GM21825 (cell line): ENCODE data around the gene KLF14.
"Not testable (repeated sequence)": the region's sequence is repeated elsewhere in the genome, so short reads cannot be mapped to it uniquely, and the experiment has no call there.

Source experiments
- ATAC-seq: cut with Tn5 transposase; IDR thresholded peaks from one replicate; pipeline ENCODE4 v1.9.1; 2021; ENCODE audit warnings: mild to moderate bottlenecking, moderate library complexity; ENCODE audit not compliant: unreplicated experiment

KLF14 gene

DNA sequence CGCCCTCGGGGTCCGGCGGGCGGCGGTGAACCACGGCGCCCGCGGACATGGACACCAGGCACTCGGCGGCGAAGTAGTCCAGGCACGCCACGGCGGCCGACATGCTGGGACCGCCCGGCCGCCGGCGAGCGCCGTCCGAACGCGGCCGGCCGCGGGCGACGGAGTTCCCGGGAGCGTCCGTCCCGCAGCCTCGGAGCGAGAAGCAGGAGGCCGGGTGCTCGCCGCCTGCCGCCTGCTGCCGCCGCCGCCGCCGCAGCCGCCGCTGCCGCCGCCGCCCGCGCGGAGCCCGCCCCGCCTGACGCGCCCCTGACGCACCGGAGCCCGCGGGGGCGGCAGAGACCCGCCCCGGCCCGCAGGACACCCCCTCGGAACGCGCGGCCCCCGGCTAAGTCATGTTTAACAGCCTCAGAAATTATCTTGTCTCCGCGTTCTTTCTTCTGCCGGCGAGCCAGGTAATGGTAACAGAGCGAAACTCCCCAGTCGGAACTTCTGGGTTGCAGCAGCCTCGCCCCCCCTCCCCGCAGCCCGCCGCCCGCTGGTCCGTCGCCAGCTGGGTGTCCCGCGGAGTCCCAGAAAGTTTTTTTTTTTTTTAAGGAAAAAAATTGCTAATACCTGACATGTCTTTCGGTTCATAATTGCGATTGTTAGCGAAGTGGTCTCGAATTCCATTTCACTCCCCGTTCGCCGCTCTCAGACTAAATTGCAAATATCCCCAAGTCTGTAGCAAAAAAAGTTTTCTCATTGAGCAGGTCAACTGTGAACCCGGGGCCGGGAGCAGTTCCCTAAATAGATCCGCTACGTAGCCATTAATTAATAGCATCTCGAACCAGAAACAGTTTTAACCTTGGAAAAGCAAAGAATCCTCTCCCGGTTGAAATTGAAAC, at the start of gene KLF14:
TSS of gene KLF14 (minus strand) at position 277 of the 884 bp plus-strand sequence. CDS start at position 103, 174 bp downstream.
- no peak for ATAC-seq

DNA sequence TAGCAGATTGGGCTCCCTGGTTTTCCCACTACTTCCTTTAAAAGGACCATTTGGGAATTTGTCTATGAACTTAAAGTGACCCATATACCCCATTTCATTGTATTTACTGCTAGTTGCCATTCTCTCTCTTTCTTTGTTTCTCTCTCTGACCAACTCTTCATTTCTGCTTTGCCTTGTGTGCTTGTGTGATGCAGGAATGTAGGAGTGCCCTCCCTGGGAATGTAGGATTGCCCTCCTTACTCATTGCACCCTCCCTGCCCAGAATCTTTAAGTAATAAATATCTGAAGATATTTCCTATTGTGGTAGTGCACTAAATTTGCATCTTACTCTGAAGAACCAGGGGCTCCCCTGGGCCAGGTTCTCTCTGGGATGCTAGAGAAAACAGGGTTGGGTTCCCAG, 47.3 kb upstream of the KLF14 start:
- no peak for ATAC-seq

DNA sequence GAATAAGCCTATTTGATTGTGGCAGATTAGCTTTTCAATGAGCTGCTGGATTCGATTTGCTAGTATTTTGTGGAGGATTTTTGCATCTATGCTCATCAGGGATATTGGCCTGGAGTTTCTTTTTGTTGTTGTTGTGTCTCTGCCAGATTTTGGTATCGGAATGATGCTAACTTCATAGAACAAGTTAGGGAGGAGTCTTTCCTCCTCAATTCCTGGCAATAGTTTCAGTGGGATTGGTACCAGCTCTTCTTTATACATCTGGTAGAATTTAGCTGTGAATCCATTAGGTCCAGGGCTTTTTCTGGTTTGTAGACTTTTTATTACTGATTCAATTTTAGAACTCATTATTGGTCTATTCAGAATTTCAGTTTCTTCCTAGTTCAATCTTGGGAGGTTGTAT, 43.4 kb upstream of the KLF14 start:
- no peak for ATAC-seq

DNA sequence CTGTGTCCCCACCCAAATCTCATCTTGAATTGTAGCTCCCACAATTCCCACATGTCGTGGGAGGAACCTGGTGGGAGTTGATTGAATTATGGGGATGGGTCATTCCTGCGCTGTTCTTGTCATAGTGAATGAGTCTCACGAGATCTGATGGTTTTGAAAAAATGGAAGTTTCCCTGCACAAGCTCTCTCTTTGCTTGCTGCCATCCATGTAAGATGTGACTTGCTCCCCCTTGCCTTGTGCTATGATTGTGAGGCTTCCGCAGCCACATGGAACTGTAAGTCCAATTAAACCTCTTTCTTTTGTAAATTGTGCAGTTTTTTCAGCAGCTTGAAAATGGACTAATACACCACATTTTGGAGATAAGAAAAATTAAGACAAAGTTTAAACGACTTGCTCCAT, 38.4 kb upstream of the KLF14 start:
- not testable (repeated sequence) for ATAC-seq

DNA sequence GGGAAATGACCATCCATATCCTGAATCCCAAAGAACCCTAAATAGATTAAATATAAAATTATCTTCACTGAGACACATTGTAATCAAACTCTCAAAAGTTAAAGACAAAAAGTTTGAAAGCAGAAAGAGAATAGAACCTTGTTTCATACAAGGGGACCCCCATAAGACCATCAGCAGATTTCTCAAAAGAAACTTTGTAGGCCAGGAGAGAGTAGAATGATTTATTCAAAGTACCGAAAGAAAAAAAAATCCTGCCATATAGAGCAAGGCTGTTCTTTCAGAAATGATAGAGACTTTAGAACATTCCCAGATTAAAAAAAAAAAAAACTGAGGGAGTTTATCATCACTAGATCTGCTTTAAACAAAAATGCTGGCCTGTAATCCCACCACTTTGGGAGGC, 34.8 kb upstream of the KLF14 start:
- ATAC-seq, result no peak

DNA sequence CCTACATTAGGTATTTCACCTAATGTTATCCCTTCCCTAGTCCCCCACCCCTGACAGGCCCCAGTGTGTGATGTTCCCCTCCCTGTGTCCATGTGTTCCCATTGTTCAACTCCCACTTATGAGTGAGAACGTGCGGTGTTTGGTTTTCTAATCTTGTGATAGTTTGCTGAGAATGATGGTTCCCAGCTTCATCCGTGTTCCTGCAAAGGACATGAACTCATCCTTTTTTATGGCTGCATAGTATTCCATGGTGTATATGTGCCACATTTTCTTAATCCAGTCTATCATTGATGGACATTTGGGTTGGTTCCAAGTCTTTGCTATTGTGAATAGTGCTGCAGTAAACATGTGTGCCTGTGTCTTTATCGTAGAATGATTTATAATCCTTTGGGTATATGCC, 30.6 kb upstream of the KLF14 start:
- ATAC-seq, result not testable (repeated sequence)

DNA sequence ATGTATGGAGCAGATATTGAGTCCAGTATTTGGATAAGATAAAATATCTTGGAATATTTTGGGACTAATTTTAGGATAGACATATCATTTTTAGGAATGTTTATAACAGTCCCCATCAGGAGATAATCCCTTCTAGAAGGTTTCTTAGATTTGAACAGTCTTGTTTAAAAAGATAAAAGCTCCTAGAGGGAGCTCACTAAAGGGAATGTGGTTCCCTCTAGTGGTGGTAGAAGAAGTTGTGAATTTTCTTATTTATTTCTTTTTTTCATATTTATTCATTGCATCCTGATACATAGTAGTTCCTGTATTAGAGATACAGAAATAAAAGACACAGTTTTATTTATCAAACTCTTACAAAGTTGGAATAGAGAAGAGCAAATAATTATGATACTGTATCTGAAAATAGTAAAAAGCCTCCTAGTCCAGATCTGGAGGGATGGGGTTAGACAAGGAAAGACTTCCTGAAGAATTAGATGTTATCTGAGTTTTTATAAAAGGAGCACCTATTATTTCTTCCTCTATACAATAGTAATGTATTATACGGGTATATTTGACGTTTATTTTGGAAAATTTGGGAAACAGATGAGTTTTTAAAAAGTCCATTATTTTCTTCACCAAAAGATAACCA, 24.5 kb upstream of the KLF14 start:
- no peak for ATAC-seq

DNA sequence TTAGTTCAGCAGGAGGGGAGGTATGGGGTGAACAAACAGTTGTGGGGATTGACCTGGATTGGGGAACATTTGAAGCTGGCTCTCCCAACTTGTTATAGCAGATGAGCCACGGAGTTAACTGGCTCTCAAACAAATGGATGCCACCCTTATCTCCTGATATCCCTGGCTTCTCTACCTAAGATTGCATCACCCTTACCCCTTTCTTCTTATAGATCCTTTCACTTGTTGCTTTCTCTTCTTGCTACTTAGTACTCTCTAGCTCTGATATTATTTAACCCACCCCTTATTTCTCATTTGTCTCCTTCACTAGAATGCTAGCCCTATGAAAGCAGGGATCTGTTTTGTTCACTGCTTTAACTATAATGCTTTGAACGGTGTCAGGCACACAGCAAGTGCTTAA, 22.3 kb upstream of the KLF14 start:
- no peak for ATAC-seq

DNA sequence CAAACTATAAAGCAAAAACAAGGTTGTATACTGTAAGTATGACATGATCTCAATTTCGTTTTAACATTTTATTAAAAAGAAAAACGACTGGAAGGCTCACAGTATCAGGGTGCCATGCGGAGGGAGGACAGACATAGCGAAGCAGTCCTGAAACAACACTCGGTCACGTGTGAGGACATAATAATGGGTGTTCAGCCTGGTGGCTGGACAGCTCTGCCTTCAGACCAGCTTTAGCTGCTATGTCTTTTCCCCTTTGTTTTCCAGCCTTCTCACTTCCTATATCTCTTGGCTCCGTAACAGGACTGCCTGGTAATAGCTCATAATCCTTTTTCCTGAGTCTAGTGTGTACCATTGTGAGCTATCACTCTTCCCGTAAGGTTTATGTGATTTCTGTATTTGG, 18.4 kb upstream of the KLF14 start:
- no peak for ATAC-seq

DNA sequence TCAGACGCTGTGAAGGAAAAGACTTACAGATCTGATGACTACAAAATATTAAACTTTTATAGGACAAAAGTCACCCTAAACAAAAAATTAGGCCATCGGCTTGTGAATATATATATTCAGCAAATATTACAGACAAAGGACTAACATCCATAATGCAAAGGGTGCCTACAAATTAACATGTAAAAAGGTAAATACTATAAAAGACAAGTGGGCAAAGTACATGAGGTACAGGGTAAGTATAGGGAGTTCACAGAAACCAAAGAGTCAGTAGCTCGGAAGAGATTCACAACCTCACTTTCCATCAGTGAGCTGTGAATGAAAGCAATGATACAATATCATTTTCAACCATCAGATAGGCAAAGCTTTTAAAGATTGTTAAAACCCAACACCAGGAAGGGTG, 16.7 kb upstream of the KLF14 start:
- ATAC-seq, result no peak

DNA sequence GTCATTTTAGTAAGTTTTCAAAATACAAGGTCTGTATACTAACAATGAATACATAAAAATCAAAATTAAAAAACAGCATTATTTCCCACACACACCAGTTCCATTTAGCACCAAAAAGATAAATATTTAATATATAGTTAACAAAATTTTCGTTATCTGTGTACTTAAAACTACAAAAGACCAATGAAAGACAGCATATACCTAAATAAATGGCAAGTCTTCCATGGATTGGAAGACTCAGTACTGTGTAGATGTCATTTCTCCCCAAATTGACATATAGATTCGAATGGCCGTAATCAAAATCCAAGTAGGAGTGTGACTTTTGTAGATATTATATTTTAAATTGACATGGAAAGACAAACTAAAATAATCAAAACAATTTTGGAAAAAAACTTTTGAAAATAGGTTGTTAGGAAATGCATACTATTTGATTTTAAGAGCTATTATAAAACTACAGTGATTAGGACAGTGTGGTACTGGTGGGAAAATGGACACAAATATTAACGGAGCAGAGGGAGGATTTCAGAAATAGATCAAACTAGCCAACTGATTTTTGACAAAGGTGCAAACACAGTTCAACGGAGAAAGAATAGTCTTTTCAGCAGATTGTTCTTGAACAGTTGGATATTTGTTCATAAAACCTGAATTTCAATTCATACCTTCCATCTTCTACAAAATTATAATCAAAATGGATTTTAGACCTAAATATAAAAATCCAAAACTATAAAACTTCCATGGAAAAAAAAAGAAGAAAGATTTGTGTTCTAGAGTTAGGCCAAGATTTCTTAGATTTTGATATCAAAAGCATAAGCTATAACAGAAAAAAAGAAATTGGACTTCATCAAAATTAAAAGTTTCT, 14.8 kb upstream of the KLF14 start:
- ATAC-seq, result no peak

DNA sequence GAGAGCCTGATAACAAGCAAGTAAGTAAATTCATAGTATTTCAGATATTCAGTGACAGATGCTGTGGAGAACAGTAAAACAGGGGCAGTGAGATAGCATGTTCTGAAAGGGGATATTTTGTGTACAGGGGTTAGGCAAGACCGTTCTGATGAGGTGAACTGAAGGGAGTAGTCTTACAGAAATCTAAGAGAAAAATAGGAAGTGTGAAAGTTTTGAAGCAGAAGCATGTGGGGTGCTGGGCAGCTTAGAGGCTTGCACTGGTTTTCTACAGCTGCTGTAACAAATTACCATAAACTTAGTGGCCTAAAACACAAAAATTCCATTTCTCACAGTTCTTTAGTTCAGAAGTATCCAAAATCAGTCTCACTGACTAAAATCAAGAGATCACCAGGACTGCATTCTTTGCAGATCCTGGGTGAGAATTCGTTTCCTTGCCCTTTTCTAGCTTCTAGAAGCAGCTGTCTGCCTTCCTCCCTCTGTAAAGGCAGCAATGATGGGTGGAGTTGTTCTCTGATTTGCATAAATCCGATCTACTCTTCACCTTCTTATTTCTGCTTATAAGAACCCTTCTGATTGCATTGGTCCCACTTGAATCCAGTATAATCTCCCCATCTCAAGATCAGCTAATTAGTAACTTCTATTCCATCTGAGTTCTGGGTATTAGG, 7.5 kb upstream of the KLF14 start:
- no peak for ATAC-seq

DNA sequence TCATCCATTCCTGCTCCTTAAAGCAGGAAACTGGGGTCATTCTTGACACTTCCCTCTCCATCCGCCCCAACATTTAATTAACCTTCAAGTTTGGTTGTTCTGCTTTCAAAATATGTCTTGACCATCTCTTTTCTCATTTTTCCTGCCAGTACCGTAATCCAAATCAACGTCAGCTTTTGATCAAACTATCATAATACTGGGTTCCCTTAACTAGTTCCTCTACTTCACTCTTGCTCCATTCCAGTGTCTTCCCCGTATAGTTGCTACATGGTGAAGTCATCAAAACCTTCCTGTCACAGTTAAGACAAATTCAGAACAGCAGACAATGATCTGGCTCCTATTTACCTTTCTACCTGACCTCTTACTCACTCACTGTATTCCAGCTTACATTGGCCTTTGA, 6.6 kb upstream of the KLF14 start:
- ATAC-seq, result no peak

DNA sequence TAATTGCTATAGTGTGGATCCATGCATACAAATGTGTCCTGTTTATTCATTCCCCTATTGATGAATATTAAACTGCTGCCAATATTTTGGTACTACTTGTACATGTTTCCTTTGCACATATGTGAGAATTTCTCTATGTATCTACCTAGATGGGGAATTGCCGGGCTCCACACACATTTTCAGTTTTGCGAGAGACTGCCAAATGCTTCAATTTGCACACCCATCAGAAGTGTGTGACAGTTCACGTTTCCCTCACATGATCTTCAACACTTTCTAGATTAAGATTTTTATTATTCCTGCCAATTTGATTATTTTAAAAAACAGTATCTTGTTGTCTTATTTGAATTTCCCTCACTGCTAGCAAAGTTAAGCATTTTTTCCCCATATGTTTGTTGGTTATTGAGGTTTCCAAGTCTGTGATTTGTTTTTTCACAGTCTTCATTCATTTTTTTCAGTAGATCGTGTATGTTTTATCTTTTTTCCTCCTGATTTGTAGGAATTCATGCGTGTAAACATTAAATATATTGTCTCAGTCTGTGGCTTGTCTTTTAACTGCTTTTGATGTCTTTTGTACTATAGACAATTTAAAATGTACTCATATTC, 2.4 kb upstream of the KLF14 start:
- ATAC-seq, result no peak

DNA sequence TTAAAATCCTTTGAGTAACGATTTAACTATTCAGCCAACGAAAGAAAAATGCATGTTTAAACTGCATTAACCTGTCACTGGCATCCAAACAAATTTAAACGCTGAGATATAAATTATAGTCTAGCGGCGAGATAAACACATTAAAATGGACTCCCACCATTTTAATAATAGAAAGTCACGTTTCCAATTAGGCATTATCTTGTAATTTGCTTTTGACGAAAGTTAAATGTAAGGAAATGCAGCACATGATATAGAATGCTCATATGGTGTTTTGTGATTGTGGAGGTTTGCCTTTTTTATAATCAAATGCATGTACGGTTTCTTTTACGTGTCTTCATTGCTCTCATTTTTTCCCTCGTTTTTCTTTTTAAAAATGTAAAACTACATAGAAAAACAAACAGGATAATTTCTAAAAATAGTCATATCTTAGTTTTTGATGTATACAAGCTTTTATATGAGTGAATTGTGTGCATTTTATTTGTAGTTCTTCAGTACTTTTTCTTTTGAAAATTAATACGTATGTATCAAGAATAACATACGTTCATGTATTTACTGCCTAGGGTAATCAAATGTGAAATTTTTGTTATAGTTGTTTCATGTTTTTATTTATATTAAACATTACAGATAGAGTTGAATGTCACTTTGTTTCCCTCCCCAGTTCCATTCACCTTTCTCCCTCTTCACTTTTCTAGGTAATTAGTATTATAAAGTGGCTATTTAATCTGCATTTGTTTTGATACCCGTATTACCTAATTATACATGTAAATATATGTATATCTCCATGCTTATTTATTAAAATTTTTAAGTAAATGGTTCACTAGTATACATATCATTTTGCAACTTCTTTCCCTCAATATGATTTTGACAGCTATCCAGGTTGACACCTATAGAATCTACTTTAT, 1.1 kb upstream of the KLF14 start:
- ATAC-seq, result no peak

DNA sequence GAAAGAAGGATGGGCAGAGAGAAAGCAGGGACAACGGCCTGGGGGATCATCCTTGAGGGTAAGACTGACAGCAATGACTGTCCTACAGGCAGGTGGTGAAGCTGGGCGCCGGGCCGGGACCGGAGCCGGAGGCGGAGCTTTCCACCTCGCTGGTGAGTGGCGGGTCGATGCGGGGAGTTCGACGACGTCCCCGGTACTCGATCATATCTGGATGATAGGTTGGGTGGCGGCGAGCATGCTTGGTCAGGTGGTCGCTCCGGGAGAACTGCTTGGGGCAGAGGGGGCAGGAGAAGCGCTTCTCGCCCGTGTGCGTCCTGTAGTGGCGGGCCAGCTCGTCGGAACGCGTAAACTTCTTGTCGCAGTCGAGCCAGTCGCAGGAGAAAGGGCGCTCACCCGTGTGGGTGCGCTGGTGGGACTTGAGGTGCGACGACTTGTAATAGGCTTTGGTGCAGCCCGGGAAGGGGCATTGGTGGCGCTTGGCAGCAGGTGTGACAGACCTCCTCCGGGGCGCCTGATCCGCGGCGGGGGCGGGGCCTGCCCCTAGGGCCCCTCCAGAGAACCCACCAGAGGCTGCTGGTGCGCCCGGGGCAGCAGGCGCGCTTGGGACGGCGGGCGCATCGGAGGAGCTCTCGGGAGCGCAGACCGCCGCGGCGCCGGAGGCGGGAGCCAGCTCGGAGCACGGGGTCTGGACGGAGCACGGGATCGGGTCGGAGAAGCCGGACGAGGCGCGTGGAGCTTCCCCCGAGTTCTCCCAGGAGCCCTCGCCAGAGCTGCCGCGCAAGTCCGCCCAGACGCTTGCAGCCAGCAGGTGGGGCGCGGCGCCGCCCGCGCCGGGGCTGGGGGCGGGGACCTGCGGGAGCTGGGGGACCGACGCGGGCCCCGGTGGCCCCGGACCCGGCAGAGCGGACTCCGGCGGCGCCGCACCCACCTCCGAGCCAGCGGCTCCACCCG, 752 bp downstream of the KLF14 start:
- ATAC-seq, result no peak

DNA sequence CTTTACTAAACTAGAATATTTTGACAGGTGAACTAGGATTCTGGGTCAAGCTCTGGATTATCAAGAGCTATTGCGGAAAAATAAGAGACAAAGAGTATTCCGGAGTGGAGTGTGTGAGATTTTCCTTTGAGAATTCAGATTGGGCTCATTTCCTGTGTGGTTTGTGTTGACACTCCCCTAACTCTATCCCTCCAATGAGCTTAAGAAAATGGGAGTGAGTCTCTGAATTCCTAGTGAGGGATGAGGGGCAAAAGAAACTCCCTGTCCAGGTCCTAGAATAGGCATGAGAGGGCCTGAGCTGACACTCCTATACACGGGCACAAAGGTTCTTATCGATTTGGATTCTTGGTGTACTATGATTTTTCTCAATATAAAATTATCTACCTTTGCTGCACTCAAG, 10.2 kb downstream of the KLF14 start:
- no peak for ATAC-seq

DNA sequence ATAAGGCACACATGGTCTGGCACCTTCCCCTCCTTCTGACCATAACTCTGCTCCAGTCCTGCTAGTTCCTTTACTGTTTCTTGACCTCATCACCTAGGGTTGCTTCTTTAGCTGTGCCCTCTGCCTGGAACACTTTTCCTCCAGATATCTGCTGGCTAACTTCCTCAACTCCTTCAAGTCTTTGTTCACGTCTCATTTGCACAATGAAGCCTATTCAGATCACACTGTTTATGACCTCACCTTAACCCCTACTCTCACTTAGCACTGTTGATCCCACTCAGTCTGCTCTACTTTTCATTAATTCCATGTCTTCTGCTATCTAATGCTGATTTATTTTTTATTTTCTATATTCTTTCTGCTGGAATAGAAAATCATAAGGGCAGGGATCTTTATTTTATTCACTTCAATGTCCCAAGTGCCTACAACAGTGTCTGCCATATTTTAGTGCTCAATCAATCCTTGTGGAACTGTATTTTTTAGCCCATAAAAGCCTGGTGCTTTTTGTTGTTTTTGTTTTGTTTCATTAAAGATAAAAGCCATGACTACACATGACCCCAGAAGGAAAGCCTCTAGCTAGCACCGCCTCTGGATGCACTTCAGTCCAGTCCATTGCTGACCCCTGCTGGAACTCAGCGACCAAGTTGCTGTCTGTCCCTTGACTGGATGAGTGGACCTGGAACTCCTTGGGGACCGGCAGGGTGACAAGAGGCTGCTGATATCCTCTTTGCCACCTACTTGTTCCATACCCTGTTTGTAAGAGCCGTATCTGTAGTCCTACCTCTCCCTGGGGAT, 12.3 kb downstream of the KLF14 start:
- no peak for ATAC-seq
